ENCODE results near the gene TNS3. TPM values are rescaled to one million over a fixed set of nuclear protein-coding genes. Genes with fewer than 3 reads are reported as not detected.

Gene TNS3
- total RNA-seq, 1 donor from 2014 or later: 89.8 TPM

DNA sequence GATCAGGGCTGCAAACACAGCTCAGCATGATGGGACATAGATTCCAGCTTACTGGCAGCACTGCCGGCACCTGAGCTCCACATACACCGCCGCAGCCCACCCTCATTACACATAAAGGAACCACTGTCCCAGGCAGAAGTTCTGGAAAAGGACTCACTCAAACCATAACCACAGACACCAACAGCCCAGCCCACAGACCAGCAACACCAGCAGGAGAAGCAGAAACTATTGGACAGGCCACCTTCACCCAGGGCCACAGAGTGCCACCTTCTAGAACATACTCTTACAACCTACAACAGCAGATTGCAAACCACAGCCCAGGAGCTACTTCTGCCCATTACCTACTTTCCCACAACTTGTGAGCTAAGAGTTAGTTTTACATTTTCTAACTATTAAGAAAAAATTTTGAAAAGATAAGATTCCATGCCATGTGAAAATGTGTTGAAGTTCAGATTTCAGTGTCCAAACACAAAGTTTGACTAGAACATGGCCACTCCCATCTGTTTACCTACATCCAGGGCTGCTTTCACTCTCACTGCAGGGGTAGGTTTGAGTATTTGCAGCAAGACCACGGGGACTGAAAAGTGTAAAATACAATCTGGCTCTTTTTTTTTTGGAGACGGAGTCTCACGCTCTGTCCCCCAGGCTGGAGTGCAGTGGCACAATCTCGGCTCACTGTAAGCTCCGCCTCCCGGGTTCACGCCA is 153.0 kb downstream of the TNS3 start:
- no peaks in the 10 kb centered on the region for H3K27me3 ChIP-seq
- no peaks in the 10 kb centered on the region for H3K9me3 ChIP-seq
- intact Hi-C loops (cut with DNase I): no loop called here
- H3K4me3 ChIP-seq: no peak overlapping the region
- TF ChIP-seq, protein P1, sequence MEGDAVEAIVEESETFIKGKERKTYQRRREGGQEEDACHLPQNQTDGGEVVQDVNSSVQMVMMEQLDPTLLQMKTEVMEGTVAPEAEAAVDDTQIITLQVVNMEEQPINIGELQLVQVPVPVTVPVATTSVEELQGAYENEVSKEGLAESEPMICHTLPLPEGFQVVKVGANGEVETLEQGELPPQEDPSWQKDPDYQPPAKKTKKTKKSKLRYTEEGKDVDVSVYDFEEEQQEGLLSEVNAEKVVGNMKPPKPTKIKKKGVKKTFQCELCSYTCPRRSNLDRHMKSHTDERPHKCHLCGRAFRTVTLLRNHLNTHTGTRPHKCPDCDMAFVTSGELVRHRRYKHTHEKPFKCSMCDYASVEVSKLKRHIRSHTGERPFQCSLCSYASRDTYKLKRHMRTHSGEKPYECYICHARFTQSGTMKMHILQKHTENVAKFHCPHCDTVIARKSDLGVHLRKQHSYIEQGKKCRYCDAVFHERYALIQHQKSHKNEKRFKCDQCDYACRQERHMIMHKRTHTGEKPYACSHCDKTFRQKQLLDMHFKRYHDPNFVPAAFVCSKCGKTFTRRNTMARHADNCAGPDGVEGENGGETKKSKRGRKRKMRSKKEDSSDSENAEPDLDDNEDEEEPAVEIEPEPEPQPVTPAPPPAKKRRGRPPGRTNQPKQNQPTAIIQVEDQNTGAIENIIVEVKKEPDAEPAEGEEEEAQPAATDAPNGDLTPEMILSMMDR (IDR thresholded peaks at IDR 0.05): no peak
- peaks cover 4 to 7% of the 10 kb centered on the region in 2 donors for H3K4me1 ChIP-seq
- peaks cover 7 to 13% of the 10 kb centered on the region in 2 donors for H3K36me3 ChIP-seq
- peak overlapping the region in 1 of 2 donors; percentile 31 for H3K27ac ChIP-seq
- DNase-seq (ENCODE audit: low spot score in 2 of 2): no peak

DNA sequence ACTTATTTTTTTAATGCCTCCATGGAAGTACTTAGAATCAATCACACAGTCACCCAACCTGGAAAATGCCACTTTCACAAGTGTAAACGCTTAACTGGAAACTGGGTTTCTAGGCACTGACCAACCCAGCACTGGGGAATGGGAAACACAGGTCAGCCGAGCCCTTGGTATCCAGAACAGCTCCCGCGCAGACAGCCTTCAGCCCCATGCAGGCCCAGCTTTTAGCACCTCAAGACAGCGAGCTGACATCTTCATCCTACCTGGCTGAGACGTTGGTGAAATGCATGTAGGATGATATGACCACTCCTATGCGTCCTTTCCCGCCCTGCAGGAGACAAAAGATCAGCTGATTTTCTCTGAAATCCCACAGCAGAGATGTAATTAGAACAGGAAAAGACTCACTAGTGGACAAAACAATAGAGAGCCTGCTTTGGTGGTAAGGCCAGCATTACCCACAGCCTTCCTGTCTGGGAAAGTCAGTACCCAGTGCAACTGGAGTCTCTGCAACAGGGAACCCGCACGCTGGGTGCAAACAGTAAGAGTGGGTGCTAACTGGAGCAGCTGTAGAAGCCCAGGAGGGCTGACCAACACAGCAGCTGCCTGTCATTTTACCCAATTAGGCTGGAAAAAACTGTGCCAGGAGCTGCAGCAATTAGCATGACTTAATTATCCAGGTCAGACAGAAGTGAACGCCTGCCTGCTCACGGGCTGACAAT is 153.7 kb downstream of the TNS3 start:
- intact Hi-C loops (cut with DNase I): no loop called here
- H3K4me1 ChIP-seq: peaks cover 4 to 7% of the 10 kb centered on the region in 2 donors
- TF ChIP-seq, protein P1 (IDR thresholded peaks at IDR 0.05): no peak
- no peak overlapping the region for H3K4me3 ChIP-seq
- peak overlapping the region; percentile 31 to 40 for H3K27ac ChIP-seq
- peaks cover 9 to 19% of the 10 kb centered on the region in 2 donors for H3K36me3 ChIP-seq
- no peaks in the 10 kb centered on the region for H3K27me3 ChIP-seq
- H3K9me3 ChIP-seq: no peaks in the 10 kb centered on the region
- no peak for DNase-seq (ENCODE audit: low spot score in 2 of 2)

DNA sequence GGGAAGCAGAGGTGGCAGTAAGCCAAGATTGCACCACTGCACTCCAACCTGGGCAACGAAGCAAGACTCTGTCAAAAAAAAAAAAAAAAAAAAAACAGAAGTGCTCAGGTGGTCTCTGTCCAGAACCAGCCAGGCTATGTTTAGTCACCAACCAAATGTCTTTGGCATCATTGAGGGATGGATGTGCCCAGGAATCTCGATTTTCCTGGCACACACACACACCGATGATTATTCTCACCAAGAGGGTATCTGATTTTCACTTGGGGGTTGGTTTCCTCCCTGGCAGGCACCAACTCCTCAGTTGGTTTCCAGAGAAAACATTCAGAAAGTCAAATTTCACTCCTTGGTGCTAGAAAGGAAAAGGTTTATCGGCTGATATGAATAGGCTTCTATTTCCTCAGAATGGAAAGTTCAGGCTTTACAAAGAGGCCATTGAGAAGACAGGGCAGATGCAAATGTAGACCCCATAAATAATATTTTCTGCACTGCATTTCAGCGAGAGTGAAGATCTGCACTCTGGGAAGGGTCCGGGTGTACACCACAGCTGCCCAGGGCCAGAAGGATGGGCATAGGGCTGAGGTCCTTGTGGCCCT is 154.8 kb downstream of the TNS3 start:
- no peak overlapping the region for H3K4me3 ChIP-seq
- peaks cover 9 to 22% of the 10 kb centered on the region in 2 donors for H3K36me3 ChIP-seq
- no peaks in the 10 kb centered on the region for H3K27me3 ChIP-seq
- TF ChIP-seq, protein P1 (IDR thresholded peaks at IDR 0.05): no peak
- peaks cover 4 to 7% of the 10 kb centered on the region in 2 donors for H3K4me1 ChIP-seq
- peak overlapping the region; percentile 40 to 50 for H3K27ac ChIP-seq
- no peaks in the 10 kb centered on the region for H3K9me3 ChIP-seq
- DNase-seq (ENCODE audit: low spot score in 2 of 2): no peak
- intact Hi-C loops (cut with DNase I): no loop called here

DNA sequence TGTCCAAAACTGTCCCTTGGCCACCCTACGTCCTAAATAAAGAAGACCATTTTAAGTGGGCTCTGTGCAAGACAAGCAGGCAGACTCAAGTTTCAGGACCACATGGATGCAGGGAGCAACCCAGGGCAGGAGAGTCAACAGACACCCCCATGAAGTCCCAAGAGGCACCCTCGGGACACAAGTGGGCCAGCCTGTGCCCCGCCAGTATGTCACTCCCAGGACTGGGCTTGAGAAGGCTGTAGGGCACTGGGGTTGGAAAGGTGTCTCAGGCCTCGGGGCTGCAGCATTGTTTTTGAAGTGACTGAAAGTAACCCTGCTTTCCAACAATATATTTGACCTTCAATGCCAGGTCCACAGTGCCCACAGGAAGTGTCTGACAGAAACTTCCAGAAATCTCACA is 157.4 kb downstream of the TNS3 start:
- Histone ChIP-seq H3K9me3 (no peaks in the 10 kb centered on the region), H3K4me3 (no peak overlapping the region), H3K4me1 (peaks cover 4 to 7% of the 10 kb centered on the region in 2 donors), H3K27me3 (no peaks in the 10 kb centered on the region), H3K36me3 (peaks cover 13 to 39% of the 10 kb centered on the region in 2 donors), H3K27ac (no peak overlapping the region)
- intact Hi-C loops (cut with DNase I): no loop called here
- DNase-seq (ENCODE audit: low spot score in 2 of 2): no peak
- TF ChIP-seq, protein P1 (IDR thresholded peaks at IDR 0.05): no peak

DNA sequence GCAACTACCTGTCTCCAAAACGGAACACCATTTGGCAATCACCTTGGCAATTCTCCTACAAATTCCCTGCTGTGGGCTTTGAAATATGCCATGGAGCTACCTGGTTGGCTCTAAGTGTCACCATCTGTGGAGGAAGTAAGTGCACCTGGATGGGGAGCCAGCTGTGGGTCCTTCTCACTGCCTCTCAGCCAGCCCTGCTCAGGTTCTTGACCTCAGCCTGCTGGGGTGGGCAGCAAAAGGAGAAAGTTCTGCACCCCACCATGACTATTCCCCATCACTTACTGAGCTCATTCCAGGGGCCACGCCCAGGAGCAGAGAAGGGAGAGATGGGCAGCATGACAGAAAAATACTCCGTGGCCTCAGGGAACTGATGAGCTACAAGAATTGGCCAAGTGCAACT is 158.7 kb downstream of the TNS3 start:
- Histone ChIP-seq H3K27me3 (no peaks in the 10 kb centered on the region), H3K4me1 (peaks cover 4 to 7% of the 10 kb centered on the region in 2 donors), H3K4me3 (no peak overlapping the region), H3K27ac (no peak overlapping the region), H3K9me3 (no peaks in the 10 kb centered on the region), H3K36me3 (peaks cover 13 to 40% of the 10 kb centered on the region in 2 donors)
- intact Hi-C loops (cut with DNase I): no loop called here
- no peak for DNase-seq (ENCODE audit: low spot score in 2 of 2)
- TF ChIP-seq, protein P1 (IDR thresholded peaks at IDR 0.05): no peak

Measured in ascending aorta (tissue), 2 donors.